HUES48 (cell line): ENCODE data around the gene MSX2.

Experiments used
- H3K27ac ChIP-seq: one replicate; pipeline ENCODE4 v1.7.0; 2013; ENCODE audit warnings: low read depth, low read length, inconsistent platforms
- H3K27me3 ChIP-seq: 2 replicates; pipeline ENCODE4 v1.6.1; 2013; ENCODE audit warnings: mild to moderate bottlenecking, low read length; ENCODE audit not compliant: control insufficient read depth, insufficient read depth
- H3K36me3 ChIP-seq: 2 replicates; pipeline ENCODE4 v1.6.1; 2013; ENCODE audit warnings: low read length; ENCODE audit not compliant: control insufficient read depth, insufficient read depth
- H3K4me1 ChIP-seq: 2 replicates; pipeline ENCODE4 v1.6.1; 2013; ENCODE audit warnings: mild to moderate bottlenecking, low read length; ENCODE audit not compliant: control insufficient read depth, insufficient read depth
- H3K4me3 ChIP-seq: 2 replicates; pipeline ENCODE4 v1.5.1; 2013; ENCODE audit warnings: mild to moderate bottlenecking, low read depth, low read length
- H3K9ac ChIP-seq: 2 replicates; pipeline ENCODE4 v1.6.1; 2013; ENCODE audit warnings: mild to moderate bottlenecking, low read depth, low read length, moderate library complexity
- H3K9me3 ChIP-seq: 2 replicates; pipeline ENCODE4 v1.6.1; 2013; ENCODE audit warnings: low read length; ENCODE audit not compliant: control insufficient read depth, insufficient read depth

The MSX2 gene

GRCh38 chr5:174735498-174736330 lies 11.3 kb downstream of the MSX2 start:
- H3K27ac ChIP-seq: peak overlapping the region; percentile 21
- peaks cover 81% of the 10 kb centered on the region for H3K27me3 ChIP-seq
- H3K9ac ChIP-seq: no peak overlapping the region
- H3K4me3 ChIP-seq: peak overlapping the region; percentile 57
- H3K9me3 ChIP-seq: no peaks in the 10 kb centered on the region
- H3K36me3 ChIP-seq: no peaks in the 10 kb centered on the region
- peaks cover 47% of the 10 kb centered on the region for H3K4me1 ChIP-seq

DNA sequence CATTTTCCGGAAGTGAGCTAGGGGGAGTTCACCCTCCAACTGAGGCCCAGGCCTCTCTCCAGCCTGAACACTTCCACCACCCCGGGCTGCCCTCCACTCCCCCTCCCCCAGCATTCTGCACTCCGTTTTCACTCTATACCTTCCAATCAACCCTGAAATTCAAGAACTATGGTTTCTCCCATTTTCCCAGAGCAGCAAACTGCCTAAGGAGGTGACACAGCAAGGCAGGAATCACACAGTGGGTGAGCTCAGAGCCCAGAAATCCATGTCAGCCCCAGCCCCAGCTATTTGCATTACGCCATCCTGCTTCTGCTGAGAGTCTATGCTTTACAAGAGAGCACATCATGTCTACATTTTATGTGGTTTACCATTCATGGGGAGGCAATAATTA lies 11.9 kb downstream of the MSX2 start:
- Histone ChIP-seq H3K36me3 (no peaks in the 10 kb centered on the region), H3K9ac (no peak overlapping the region), H3K27ac (no peak overlapping the region), H3K27me3 (peaks cover 75% of the 10 kb centered on the region), H3K4me3 (peak overlapping the region; percentile 57; the same call in 1 of the 2 replicates), H3K4me1 (peaks cover 40% of the 10 kb centered on the region), H3K9me3 (no peaks in the 10 kb centered on the region)

DNA sequence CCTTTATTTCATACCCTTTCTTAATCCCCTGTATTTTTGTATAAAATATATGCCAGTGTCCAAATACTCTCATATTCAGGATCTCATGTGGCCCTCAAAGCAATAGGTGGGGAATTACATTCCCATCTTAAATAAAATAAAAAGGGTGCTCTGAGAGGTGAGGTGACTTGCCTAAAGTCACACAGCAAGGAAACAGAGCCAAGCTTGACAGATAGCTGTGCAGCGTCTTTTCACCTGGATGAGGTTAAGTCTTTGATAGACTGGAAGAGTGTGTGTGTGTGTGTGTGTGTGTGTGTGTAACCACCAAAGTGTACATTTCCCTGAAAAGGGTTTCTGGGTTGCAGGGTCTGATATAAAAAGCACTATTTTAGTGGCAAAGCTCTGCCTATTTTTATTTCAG lies 12.4 kb downstream of the MSX2 start:
- H3K9ac ChIP-seq: no peak overlapping the region
- no peak overlapping the region for H3K27ac ChIP-seq
- no peaks in the 10 kb centered on the region for H3K9me3 ChIP-seq
- H3K36me3 ChIP-seq: no peaks in the 10 kb centered on the region
- H3K27me3 ChIP-seq: peaks cover 71% of the 10 kb centered on the region
- H3K4me1 ChIP-seq: peaks cover 36% of the 10 kb centered on the region
- H3K4me3 ChIP-seq: no peak overlapping the region

GRCh38 chr5:174737330-174737729 lies 12.9 kb downstream of the MSX2 start:
- Histone ChIP-seq H3K36me3 (no peaks in the 10 kb centered on the region), H3K4me3 (no peak overlapping the region), H3K27me3 (peaks cover 65% of the 10 kb centered on the region), H3K27ac (no peak overlapping the region), H3K9ac (no peak overlapping the region), H3K9me3 (no peaks in the 10 kb centered on the region), H3K4me1 (peaks cover 30% of the 10 kb centered on the region)

DNA sequence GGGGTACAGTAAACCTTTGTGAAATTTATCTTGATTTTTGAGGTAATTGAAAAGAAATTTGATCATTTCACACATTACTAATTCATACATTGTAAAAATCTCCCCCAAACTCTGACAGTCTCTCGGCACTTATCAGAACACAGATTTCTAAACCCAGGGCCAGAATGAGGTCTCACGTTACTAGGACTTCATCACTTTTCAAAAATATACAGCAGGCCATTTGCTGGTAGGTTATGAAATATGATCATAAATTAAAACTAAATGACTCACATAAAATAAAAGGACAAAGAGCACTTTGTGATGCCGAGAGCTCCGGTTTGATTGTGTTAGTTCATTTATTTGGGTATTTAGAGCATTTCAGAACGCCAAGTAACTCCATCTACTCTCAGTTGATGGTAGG lies 17.0 kb downstream of the MSX2 start:
- Histone ChIP-seq H3K4me3 (no peak overlapping the region), H3K27me3 (peaks cover 35% of the 10 kb centered on the region), H3K36me3 (no peaks in the 10 kb centered on the region), H3K4me1 (no peaks in the 10 kb centered on the region; the same call in 1 of the 2 replicates), H3K9me3 (no peaks in the 10 kb centered on the region), H3K27ac (no peak overlapping the region), H3K9ac (no peak overlapping the region)

DNA sequence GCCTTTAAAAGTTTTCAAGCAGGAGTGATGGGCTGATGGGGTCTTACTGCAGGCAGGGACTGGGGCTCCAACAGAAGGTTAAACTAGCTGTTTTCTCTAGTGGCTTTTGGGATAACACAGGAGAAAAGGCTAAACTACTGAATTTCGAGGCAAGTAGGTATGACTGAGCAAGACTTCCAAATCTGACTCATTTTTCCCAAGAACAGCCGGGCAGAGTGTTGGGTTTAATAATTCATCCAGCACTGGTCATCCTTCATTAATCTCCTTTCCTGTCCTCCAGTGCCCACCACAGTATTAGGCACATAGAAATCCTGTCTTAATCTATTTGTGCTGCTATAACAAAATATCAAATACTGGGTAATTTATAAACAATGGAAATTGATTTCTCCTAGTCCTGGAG lies 20.5 kb downstream of the MSX2 start:
- Histone ChIP-seq H3K27ac (no peak overlapping the region), H3K27me3 (peaks cover 32% of the 10 kb centered on the region), H3K4me1 (no peaks in the 10 kb centered on the region), H3K4me3 (no peak overlapping the region), H3K36me3 (no peaks in the 10 kb centered on the region), H3K9ac (no peak overlapping the region), H3K9me3 (no peaks in the 10 kb centered on the region)

DNA sequence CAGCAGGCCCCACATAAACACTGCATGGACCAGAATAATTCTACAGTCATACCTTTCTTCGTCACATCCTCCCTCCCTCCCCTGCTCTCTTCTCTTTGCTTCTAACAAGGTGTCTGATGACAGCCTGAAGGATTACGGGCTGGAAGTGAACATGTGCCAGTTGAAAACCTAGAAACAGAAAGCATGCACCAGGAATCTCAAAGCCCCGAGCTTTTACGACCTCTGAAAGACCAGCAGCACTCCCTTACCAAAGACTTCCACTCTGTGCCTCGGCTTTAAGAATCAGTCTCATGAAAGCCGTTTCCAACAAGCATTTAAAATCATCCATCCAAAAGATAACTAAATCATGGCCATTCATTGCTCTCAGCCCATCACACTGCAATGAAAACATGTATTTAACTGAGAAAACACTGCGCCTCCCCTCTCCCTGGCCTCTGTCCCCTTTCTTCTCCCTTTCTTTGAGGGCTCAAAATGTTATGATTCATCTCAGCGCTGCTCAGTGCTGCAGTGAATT lies 21.3 kb downstream of the MSX2 start:
- peaks cover 39% of the 10 kb centered on the region for H3K27me3 ChIP-seq
- no peak overlapping the region for H3K4me3 ChIP-seq
- H3K36me3 ChIP-seq: no peaks in the 10 kb centered on the region
- no peaks in the 10 kb centered on the region for H3K9me3 ChIP-seq
- no peaks in the 10 kb centered on the region for H3K4me1 ChIP-seq
- no peak overlapping the region for H3K27ac ChIP-seq
- H3K9ac ChIP-seq: no peak overlapping the region

GRCh38 chr5:174750711-174751110 lies 26.3 kb downstream of the MSX2 start:
- Histone ChIP-seq H3K4me3 (peak overlapping the region; percentile 75), H3K27me3 (peaks cover 67% of the 10 kb centered on the region), H3K36me3 (no peaks in the 10 kb centered on the region), H3K27ac (no peak overlapping the region), H3K9me3 (no peaks in the 10 kb centered on the region), H3K9ac (no peak overlapping the region), H3K4me1 (no peaks in the 10 kb centered on the region)

GRCh38 chr5:174751154-174752000 lies 27.0 kb downstream of the MSX2 start:
- H3K4me1 ChIP-seq: no peaks in the 10 kb centered on the region
- no peak overlapping the region for H3K27ac ChIP-seq
- peaks cover 66% of the 10 kb centered on the region for H3K27me3 ChIP-seq
- H3K9me3 ChIP-seq: no peaks in the 10 kb centered on the region
- H3K9ac ChIP-seq: no peak overlapping the region
- H3K4me3 ChIP-seq: peak overlapping the region; percentile 75
- H3K36me3 ChIP-seq: no peaks in the 10 kb centered on the region

DNA sequence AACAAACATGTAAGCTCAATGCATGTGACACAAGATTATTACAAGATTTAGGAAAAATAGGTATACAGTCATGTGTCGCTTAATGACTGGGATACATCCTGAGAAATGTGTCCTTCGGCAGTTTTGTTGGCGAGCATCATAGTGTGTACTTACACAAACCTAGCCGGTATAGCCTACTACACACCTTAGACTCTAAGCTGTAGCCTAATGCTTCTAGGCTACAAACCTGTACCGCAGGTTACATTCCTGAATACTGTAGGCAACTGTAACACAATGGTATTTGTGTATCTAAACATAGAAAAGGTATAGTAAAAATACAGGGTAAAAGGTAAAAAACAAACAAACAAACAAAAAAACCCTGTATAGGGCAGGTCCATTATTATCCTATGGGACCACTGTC lies 27.7 kb downstream of the MSX2 start:
- no peaks in the 10 kb centered on the region for H3K9me3 ChIP-seq
- H3K4me3 ChIP-seq: peak overlapping the region; percentile 75
- no peaks in the 10 kb centered on the region for H3K36me3 ChIP-seq
- no peaks in the 10 kb centered on the region for H3K4me1 ChIP-seq
- peaks cover 66% of the 10 kb centered on the region for H3K27me3 ChIP-seq
- H3K9ac ChIP-seq: no peak overlapping the region
- no peak overlapping the region for H3K27ac ChIP-seq

- no peak overlapping the region for H3K9ac ChIP-seq
- H3K27ac ChIP-seq: no peak overlapping the region
- no peaks in the 10 kb centered on the region for H3K36me3 ChIP-seq
- H3K9me3 ChIP-seq: no peaks in the 10 kb centered on the region
- H3K4me3 ChIP-seq: no peak overlapping the region
- H3K4me1 ChIP-seq: no peaks in the 10 kb centered on the region
- peaks cover 42% of the 10 kb centered on the region for H3K27me3 ChIP-seq
Observed at GRCh38 chr5:174755106-174755505, 30.7 kb downstream of the MSX2 start.
